Muscle layer of duodenum (tissue), 2 donors: ENCODE measurements around the gene OFD1.

Experiments
- H3K27ac ChIP-seq: one replicate; pipeline ENCODE4 v1.7.0; 2013; ENCODE audit warnings: mild to moderate bottlenecking, low read length
- H3K27me3 ChIP-seq: one replicate; pipeline ENCODE4 v1.7.0; 2013; ENCODE audit warnings: low read depth, mild to moderate bottlenecking, control low read depth, low read length
- H3K36me3 ChIP-seq, 2 donors: one replicate each; pipeline ENCODE4 v1.7.0; 2013; ENCODE audit warnings: low read length in 2 of 2, control low read depth in 1 of 2, mild to moderate bottlenecking in 1 of 2; ENCODE audit not compliant: insufficient read depth in 2 of 2, control insufficient read depth in 1 of 2
- H3K4me1 ChIP-seq, 2 donors: one replicate each; pipeline ENCODE4 v1.7.0; 2013; ENCODE audit warnings: low read length in 2 of 2, mild to moderate bottlenecking in 2 of 2, control low read depth in 1 of 2, moderate library complexity in 1 of 2; ENCODE audit not compliant: insufficient read depth in 2 of 2, control insufficient read depth in 1 of 2
- H3K4me3 ChIP-seq, 2 donors: one replicate each; pipeline ENCODE4 v1.7.0; 2013; ENCODE audit warnings: low read length in 2 of 2, low read depth in 1 of 2, mild to moderate bottlenecking in 1 of 2
- H3K9me3 ChIP-seq, 2 donors: one replicate each; pipeline ENCODE4 v1.7.0; 2013; ENCODE audit warnings: low read length in 2 of 2, control low read depth in 1 of 2, mild to moderate bottlenecking in 1 of 2; ENCODE audit not compliant: control insufficient read depth in 1 of 2
- donor health status: healthy.

The OFD1 gene

GRCh38 chrX:13734278-13735172 lies at the start of gene OFD1, which contains the start of gene TRAPPC2:
Gene OFD1, plus strand, starts transcription at chrX:13734748. Its CDS starts 324 bp downstream, at chrX:13735072.
Gene TRAPPC2, minus strand, starts transcription at chrX:13734620. Its CDS starts 14,657 bp downstream, at chrX:13719963.
- H3K36me3 ChIP-seq = no peaks in the 10 kb centered on the region
- H3K27ac ChIP-seq = peak within 1 kb of the TSS; percentile 86
- H3K4me1 ChIP-seq = peaks cover 0 to 4% of the 10 kb centered on the region in 2 donors
- no peaks in the 10 kb centered on the region for H3K9me3 ChIP-seq
- peak within 1 kb of the TSS; percentile 75 to 86 for H3K4me3 ChIP-seq
- H3K27me3 ChIP-seq = no peaks in the 10 kb centered on the region

GRCh38 chrX:13685126-13685763 lies 49.3 kb upstream of the OFD1 start:
- no peaks in the 10 kb centered on the region for H3K9me3 ChIP-seq
- no peaks in the 10 kb centered on the region for H3K36me3 ChIP-seq
- no peak overlapping the region for H3K4me3 ChIP-seq
- no peaks in the 10 kb centered on the region for H3K27me3 ChIP-seq
- no peak overlapping the region for H3K27ac ChIP-seq
- H3K4me1 ChIP-seq = peaks cover 0 to 3% of the 10 kb centered on the region in 2 donors

DNA sequence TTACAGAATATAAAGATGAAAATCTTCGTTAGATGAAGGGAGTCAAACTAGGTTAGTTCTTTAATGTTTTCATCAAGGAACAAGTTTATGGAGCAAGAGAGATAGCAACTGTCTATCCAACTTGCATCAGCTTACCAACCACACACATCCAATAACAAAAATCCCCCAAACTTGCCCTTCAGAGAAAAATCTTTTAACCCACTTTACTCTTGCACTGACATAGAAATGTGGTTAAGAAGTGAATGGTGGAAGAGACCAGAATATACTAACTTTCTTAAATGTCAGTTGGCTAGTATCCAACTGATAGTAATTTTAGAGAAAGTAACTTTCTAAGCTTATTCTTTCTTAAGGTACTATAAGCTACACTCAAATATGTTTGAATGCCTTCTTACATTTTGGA lies 47.3 kb upstream of the OFD1 start:
- Histone ChIP-seq H3K4me3 (no peak overlapping the region), H3K36me3 (no peaks in the 10 kb centered on the region), H3K27me3 (no peaks in the 10 kb centered on the region), H3K27ac (no peak overlapping the region), H3K4me1 (peaks cover 0 to 10% of the 10 kb centered on the region in 2 donors), H3K9me3 (no peaks in the 10 kb centered on the region)

DNA sequence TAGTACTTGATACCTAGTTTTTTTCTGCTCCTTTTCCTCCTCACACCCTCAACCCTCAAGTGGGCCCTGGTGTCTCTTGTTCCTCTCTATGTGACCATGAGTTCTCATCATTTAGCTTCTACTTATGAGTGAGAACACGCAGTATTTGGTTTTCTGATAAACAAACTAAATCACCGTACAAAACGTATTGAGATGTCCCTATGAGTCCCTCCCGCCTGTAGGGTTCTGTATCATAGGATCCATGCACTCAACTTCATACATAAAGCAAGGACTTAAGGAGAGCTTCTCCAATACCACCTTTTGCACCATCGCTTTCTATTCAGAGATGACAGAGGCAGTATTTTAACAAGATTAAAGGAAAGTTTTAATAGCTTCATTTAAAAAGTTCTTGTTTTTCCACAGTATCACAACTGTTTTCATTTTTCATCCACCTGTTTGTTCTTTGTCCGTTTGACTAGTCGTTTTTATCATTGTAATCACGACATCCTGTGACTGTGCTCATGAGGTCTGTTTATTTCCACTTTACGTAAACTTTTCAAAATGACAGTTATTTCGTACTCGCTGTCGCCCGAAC lies 46.1 kb upstream of the OFD1 start:
- Histone ChIP-seq H3K27me3 (no peaks in the 10 kb centered on the region), H3K36me3 (no peaks in the 10 kb centered on the region), H3K9me3 (no peaks in the 10 kb centered on the region), H3K4me1 (peaks cover 0 to 21% of the 10 kb centered on the region in 2 donors), H3K4me3 (peak overlapping the region; percentile 60 to 62), H3K27ac (peak overlapping the region; percentile 96)

DNA sequence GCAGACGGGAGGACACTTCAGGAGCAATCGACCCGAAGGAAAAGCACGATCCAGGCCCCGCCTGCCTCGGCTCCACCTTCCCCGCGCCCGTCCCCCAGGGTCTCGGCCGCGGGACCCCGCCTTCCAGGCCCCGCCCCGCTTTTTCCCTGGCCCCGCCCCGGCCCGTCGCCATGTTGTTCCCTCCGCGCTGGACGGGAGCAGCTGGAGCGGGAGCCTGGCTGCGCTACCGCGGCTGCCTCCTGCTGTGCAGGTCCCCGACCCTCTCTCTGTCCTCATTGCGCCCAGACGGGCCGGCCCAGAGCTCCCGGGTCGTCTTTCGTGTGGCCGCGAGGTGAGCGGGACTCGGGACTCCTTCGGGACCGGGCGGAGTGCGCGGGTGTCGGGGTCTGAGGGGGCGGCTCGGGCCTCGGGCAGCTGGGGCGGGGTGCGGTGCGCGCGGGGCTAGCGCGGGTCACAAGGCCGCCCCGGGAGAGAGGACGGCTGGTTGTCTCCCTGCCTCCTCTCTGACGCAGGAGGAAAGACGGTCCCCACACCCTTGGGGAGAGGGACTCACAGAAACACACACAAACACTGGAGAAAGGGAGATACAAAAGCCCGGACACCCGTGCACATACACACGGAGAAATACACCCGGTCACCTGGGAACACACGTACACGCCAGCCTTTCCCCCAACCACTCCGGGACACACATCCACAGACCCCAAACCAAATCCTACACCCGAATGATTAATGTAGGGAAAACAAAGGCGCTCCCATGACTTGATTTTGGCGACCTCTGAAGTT lies 45.4 kb upstream of the OFD1 start, which contains the start of gene RAB9A:
Gene RAB9A, plus strand, starts transcription at position 171 of the 783 bp plus-strand sequence. CDS start 19,619 bp downstream, outside the sequence.
- Histone ChIP-seq H3K4me3 (peak within 1 kb of the TSS; percentile 60 to 91), H3K9me3 (no peaks in the 10 kb centered on the region), H3K27me3 (no peaks in the 10 kb centered on the region), H3K27ac (peak within 1 kb of the TSS; percentile 96), H3K4me1 (peaks cover 2 to 22% of the 10 kb centered on the region in 2 donors), H3K36me3 (no peaks in the 10 kb centered on the region)

DNA sequence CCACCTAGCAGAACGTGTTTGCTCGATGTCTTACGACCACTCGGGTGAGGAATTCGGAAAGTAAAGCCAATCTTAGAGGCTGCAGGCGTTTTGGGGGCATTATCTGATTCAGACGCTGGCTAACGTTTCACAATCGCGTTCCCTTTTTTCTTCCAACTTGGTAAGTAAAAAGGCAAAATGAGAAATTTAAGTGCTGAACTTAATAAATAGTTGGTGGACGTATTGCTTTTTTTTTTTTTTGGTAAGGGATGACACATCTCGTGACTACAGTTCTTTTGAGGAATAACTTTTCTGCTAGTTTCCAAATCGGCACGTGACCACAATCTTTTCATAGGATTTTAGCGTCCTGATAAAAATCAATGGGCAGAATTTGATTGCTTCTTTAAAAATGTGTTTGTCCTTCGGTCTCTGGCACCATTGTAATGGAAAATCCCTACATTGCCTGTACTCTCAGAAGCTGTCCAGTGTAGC lies 44.8 kb upstream of the OFD1 start:
- Histone ChIP-seq H3K27me3 (no peaks in the 10 kb centered on the region), H3K4me1 (peaks cover 5 to 29% of the 10 kb centered on the region in 2 donors), H3K9me3 (no peaks in the 10 kb centered on the region), H3K27ac (peak overlapping the region; percentile 96), H3K36me3 (no peaks in the 10 kb centered on the region), H3K4me3 (peak overlapping the region; percentile 60 to 91)

- H3K4me1 ChIP-seq = peaks cover 5 to 29% of the 10 kb centered on the region in 2 donors
- H3K36me3 ChIP-seq = no peaks in the 10 kb centered on the region
- H3K4me3 ChIP-seq = peak overlapping the region; percentile 60 to 91
- no peaks in the 10 kb centered on the region for H3K27me3 ChIP-seq
- H3K9me3 ChIP-seq = no peaks in the 10 kb centered on the region
- peak overlapping the region; percentile 96 for H3K27ac ChIP-seq
Observed at GRCh38 chrX:13690836-13691235, 43.7 kb upstream of the OFD1 start.

- Histone ChIP-seq H3K4me1 (peaks cover 5 to 29% of the 10 kb centered on the region in 2 donors), H3K27me3 (no peaks in the 10 kb centered on the region), H3K36me3 (no peaks in the 10 kb centered on the region), H3K27ac (no peak overlapping the region), H3K4me3 (no peak overlapping the region), H3K9me3 (no peaks in the 10 kb centered on the region)
Observed at GRCh38 chrX:13691841-13692371, 42.6 kb upstream of the OFD1 start.

DNA sequence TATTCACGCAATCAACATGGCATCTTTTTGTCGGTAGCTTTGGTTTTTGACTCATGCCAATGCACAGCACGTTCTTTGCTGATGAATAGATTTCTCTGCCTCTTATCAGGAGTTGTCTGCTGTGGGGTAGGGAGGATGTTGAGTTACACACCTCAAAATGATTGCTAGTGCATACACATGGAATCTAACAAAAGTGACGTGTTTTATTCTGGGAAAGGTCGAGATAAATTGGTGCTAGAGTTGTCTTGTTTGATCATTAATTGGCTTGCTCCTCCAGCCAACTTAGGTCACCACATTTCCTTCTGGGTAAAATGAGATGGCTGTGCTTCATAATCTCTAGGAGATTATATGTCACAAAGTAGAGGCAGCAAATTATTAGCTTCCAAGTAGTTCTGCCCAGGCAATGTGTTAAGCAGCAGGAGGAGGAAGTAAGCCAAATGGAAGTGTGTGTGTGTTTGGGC lies 41.7 kb upstream of the OFD1 start:
- Histone ChIP-seq H3K27me3 (no peaks in the 10 kb centered on the region), H3K27ac (no peak overlapping the region), H3K4me3 (no peak overlapping the region), H3K9me3 (no peaks in the 10 kb centered on the region), H3K36me3 (no peaks in the 10 kb centered on the region), H3K4me1 (peaks cover 5 to 37% of the 10 kb centered on the region in 2 donors)

DNA sequence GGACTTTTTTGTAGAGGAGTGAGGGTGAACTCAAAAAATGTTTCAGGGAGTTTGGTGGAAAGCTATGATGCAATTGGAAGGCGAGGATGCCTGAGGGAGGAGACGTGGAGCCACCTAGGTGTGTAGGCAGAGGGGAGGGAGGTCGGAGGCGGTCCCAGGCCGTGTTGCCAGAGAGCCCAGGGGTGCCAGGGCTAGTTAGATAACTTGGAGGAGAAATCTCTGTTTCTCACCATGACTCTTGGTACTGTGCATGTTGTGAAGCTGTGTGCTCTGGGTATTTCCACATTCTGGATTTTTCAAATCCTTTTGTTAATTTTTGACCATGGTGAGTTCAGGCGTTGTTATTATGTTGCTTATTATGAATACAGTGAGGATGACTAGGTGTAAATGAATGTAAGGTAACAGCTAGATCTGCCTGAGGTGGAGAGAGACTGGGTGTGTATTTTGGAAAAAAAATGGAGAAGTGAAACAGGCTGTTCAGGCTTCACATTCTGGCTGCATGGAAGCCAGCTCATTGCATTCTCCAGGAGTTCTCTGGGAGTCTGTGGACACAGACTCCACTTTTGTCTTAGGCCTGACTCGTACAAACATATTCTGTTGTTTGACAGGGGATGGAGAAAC lies 41.1 kb upstream of the OFD1 start:
- H3K27me3 ChIP-seq = no peaks in the 10 kb centered on the region
- H3K4me3 ChIP-seq = no peak overlapping the region
- peaks cover 5 to 40% of the 10 kb centered on the region in 2 donors for H3K4me1 ChIP-seq
- no peaks in the 10 kb centered on the region for H3K9me3 ChIP-seq
- no peaks in the 10 kb centered on the region for H3K36me3 ChIP-seq
- H3K27ac ChIP-seq = no peak overlapping the region
